ENCODE data around the gene WNT3. TPM values are rescaled to one million over a fixed set of nuclear protein-coding genes. Genes with fewer than 3 reads are reported as not detected.
A peak's percentile ranks its signal among the peaks of the same experiment; 100 is the strongest.

The WNT3 gene
- total RNA-seq, 1 donor = 0.63 TPM

GRCh38 chr17:46831573-46832330 is 13.3 kb upstream of the WNT3 start:
- H3K4me3 ChIP-seq (ENCODE audit: low read depth, low read length) = no peak overlapping the region
- no peak for TF ChIP-seq CTCF (IDR thresholded peaks at IDR 0.05; ENCODE audit: insufficient read depth, low read length)
- DNase-seq (ENCODE audit: low read depth) = no peak

- no peak overlapping the region for H3K4me3 ChIP-seq (ENCODE audit: low read depth, low read length)
- TF ChIP-seq CTCF (IDR thresholded peaks at IDR 0.05; ENCODE audit: insufficient read depth, low read length) = no peak
- DNase-seq (ENCODE audit: low read depth) = no peak
These were observed 8.8 kb upstream of the WNT3 start for GRCh38 chr17:46827274-46827673.

GRCh38 chr17:46826116-46826515 is 7.6 kb upstream of the WNT3 start:
- DNase-seq (ENCODE audit: low read depth) = no peak
- TF ChIP-seq CTCF (IDR thresholded peaks at IDR 0.05; ENCODE audit: insufficient read depth, low read length) = no peak
- no peak overlapping the region for H3K4me3 ChIP-seq (ENCODE audit: low read depth, low read length)

- H3K4me3 ChIP-seq (ENCODE audit: low read depth, low read length) = no peak overlapping the region
- no peak for DNase-seq (ENCODE audit: low read depth)
- TF ChIP-seq CTCF (IDR thresholded peaks at IDR 0.05; ENCODE audit: insufficient read depth, low read length) = no peak
These were observed 5.2 kb upstream of the WNT3 start for GRCh38 chr17:46823657-46824056.

- no peak for DNase-seq (ENCODE audit: low read depth)
- H3K4me3 ChIP-seq (ENCODE audit: low read depth, low read length) = no peak overlapping the region
- TF ChIP-seq CTCF (IDR thresholded peaks at IDR 0.05; ENCODE audit: insufficient read depth, low read length) = peak; percentile 48
These were observed 4.0 kb upstream of the WNT3 start for GRCh38 chr17:46822388-46822921.

GRCh38 chr17:46821482-46822387 is 3.2 kb upstream of the WNT3 start:
- no peak for TF ChIP-seq CTCF (IDR thresholded peaks at IDR 0.05; ENCODE audit: insufficient read depth, low read length)
- DNase-seq (ENCODE audit: low read depth) = no peak
- H3K4me3 ChIP-seq (ENCODE audit: low read depth, low read length) = no peak overlapping the region
